Adipocyte (in vitro differentiated cells): ENCODE data around the gene STT3B.
"Not testable (repeated sequence)": the region's sequence is repeated elsewhere in the genome, so short reads cannot be mapped to it uniquely, and the experiment has no call there.

Source experiments
- DNase-seq: peaks from one replicate; pipeline ENCODE4 v3.0.0-alpha.2; 2015; ENCODE audit warnings: low read depth
- H3K27me3 ChIP-seq: replicated peaks from 2 replicates; pipeline ENCODE4 v1.7.0; 2013; ENCODE audit warnings: mild to moderate bottlenecking, low read length, moderate library complexity; ENCODE audit not compliant: control insufficient read depth, insufficient read depth
- H3K36me3 ChIP-seq: 2 replicates; pipeline ENCODE4 v1.7.0; 2013; ENCODE audit warnings: low read length, mild to moderate bottlenecking, moderate library complexity; ENCODE audit not compliant: control insufficient read depth, insufficient read depth, severe bottlenecking
- H3K4me1 ChIP-seq: 2 replicates; pipeline ENCODE4 v1.7.0; 2013; ENCODE audit warnings: mild to moderate bottlenecking, low read length, moderate library complexity; ENCODE audit not compliant: control insufficient read depth, insufficient read depth
- H3K4me3 ChIP-seq: 2 replicates; pipeline ENCODE4 v1.7.0; 2013; ENCODE audit warnings: mild to moderate bottlenecking, low read length, moderate library complexity
- H3K9ac ChIP-seq: 2 replicates; pipeline ENCODE4 v1.7.0; 2013; ENCODE audit warnings: mild to moderate bottlenecking, low read length, moderate library complexity
- H3K9me3 ChIP-seq: 2 replicates; pipeline ENCODE4 v1.7.0; 2013; ENCODE audit warnings: mild to moderate bottlenecking, low read length, moderate library complexity; ENCODE audit not compliant: control insufficient read depth

STT3B gene

GRCh38 chr3:31502803-31503221, 29.9 kb upstream of the STT3B start:
- no peak for DNase-seq
- peaks cover 10% of the 10 kb centered on the region for H3K27me3 ChIP-seq

GRCh38 chr3:31503456-31503855, 29.3 kb upstream of the STT3B start:
- Histone ChIP-seq H3K4me3 (no peak overlapping the region), H3K27me3 (peaks cover 15% of the 10 kb centered on the region), H3K4me1 (no peaks in the 10 kb centered on the region), H3K36me3 (no peaks in the 10 kb centered on the region), H3K9me3 (no peaks in the 10 kb centered on the region), H3K9ac (no peak overlapping the region)
- DNase-seq: no peak

More at GRCh38 chr3:31502803-31503221, 29.9 kb upstream of the STT3B start:
- Histone ChIP-seq H3K9me3 (no peaks in the 10 kb centered on the region), H3K36me3 (no peaks in the 10 kb centered on the region), H3K4me1 (no peaks in the 10 kb centered on the region), H3K4me3 (no peak overlapping the region), H3K9ac (no peak overlapping the region)

GRCh38 chr3:31504230-31504629, 28.5 kb upstream of the STT3B start:
- Histone ChIP-seq H3K27me3 (peaks cover 15% of the 10 kb centered on the region), H3K4me1 (no peaks in the 10 kb centered on the region), H3K4me3 (no peak overlapping the region), H3K9me3 (no peaks in the 10 kb centered on the region), H3K36me3 (no peaks in the 10 kb centered on the region), H3K9ac (no peak overlapping the region)
- no peak for DNase-seq

- Histone ChIP-seq H3K9me3 (no peaks in the 10 kb centered on the region), H3K4me3 (no peak overlapping the region), H3K9ac (no peak overlapping the region), H3K36me3 (no peaks in the 10 kb centered on the region), H3K27me3 (peaks cover 15% of the 10 kb centered on the region), H3K4me1 (no peaks in the 10 kb centered on the region)
- no peak for DNase-seq
These were observed 27.2 kb upstream of the STT3B start for GRCh38 chr3:31505371-31506048.

- H3K4me3 ChIP-seq, DNase-seq, H3K4me1 ChIP-seq, H3K36me3 ChIP-seq, H3K9me3 ChIP-seq, H3K9ac ChIP-seq: not testable (repeated sequence)
- peaks cover 15% of the 10 kb centered on the region for H3K27me3 ChIP-seq
These were observed 26.2 kb upstream of the STT3B start for GRCh38 chr3:31506515-31506914.

- H3K4me3 ChIP-seq: no peak overlapping the region
- H3K9me3 ChIP-seq: no peaks in the 10 kb centered on the region
- DNase-seq: no peak
- H3K27me3 ChIP-seq: peaks cover 15% of the 10 kb centered on the region
- H3K36me3 ChIP-seq: no peaks in the 10 kb centered on the region
- no peaks in the 10 kb centered on the region for H3K4me1 ChIP-seq
- H3K9ac ChIP-seq: no peak overlapping the region
These were observed 24.1 kb upstream of the STT3B start for GRCh38 chr3:31508452-31509146.

GRCh38 chr3:31509147-31509728, 23.5 kb upstream of the STT3B start:
- no peak overlapping the region for H3K9ac ChIP-seq
- no peak for DNase-seq
- H3K36me3 ChIP-seq: no peaks in the 10 kb centered on the region
- no peaks in the 10 kb centered on the region for H3K9me3 ChIP-seq
- no peaks in the 10 kb centered on the region for H3K4me1 ChIP-seq
- no peak overlapping the region for H3K4me3 ChIP-seq
- peaks cover 15% of the 10 kb centered on the region for H3K27me3 ChIP-seq

GRCh38 chr3:31514570-31514969, 18.2 kb upstream of the STT3B start:
- H3K36me3 ChIP-seq: no peaks in the 10 kb centered on the region
- H3K9ac ChIP-seq: no peak overlapping the region
- DNase-seq: no peak
- no peaks in the 10 kb centered on the region for H3K9me3 ChIP-seq
- no peaks in the 10 kb centered on the region for H3K4me1 ChIP-seq
- no peaks in the 10 kb centered on the region for H3K27me3 ChIP-seq
- H3K4me3 ChIP-seq: no peak overlapping the region

GRCh38 chr3:31515486-31516284, 17.0 kb upstream of the STT3B start:
- no peak overlapping the region for H3K4me3 ChIP-seq
- DNase-seq: no peak
- no peak overlapping the region for H3K9ac ChIP-seq
- H3K36me3 ChIP-seq: no peaks in the 10 kb centered on the region
- H3K4me1 ChIP-seq: no peaks in the 10 kb centered on the region
- no peaks in the 10 kb centered on the region for H3K27me3 ChIP-seq
- H3K9me3 ChIP-seq: no peaks in the 10 kb centered on the region

GRCh38 chr3:31516757-31517156, 16.0 kb upstream of the STT3B start:
- H3K9me3 ChIP-seq: no peaks in the 10 kb centered on the region
- no peak overlapping the region for H3K9ac ChIP-seq
- H3K4me1 ChIP-seq: no peaks in the 10 kb centered on the region
- no peaks in the 10 kb centered on the region for H3K36me3 ChIP-seq
- DNase-seq: no peak
- H3K27me3 ChIP-seq: no peaks in the 10 kb centered on the region
- H3K4me3 ChIP-seq: no peak overlapping the region

- H3K27me3 ChIP-seq: no peaks in the 10 kb centered on the region
- no peak overlapping the region for H3K9ac ChIP-seq
- DNase-seq: no peak
- H3K4me3 ChIP-seq: no peak overlapping the region
- no peaks in the 10 kb centered on the region for H3K9me3 ChIP-seq
- no peaks in the 10 kb centered on the region for H3K4me1 ChIP-seq
- H3K36me3 ChIP-seq: no peaks in the 10 kb centered on the region
These were observed 11.3 kb upstream of the STT3B start for GRCh38 chr3:31521468-31521867.
